Islet of Langerhans (tissue), 1 donor: Measurements from ENCODE around the gene CD53.

Experiments used
- FAIRE-seq: peaks from one replicate; lab custom pipeline; 2011; peaks lifted over from hg19 to GRCh38; lab: Jason Lieb, UNC

The CD53 gene

GRCh38 chr1:110876748-110877341, 3.9 kb downstream of the CD53 start:
- FAIRE-seq = no peak

GRCh38 chr1:110877364-110877763, 4.4 kb downstream of the CD53 start:
- no peak for FAIRE-seq

GRCh38 chr1:110877776-110878175, 4.8 kb downstream of the CD53 start:
- FAIRE-seq = no peak

GRCh38 chr1:110878591-110878990, 5.6 kb downstream of the CD53 start:
- FAIRE-seq = no peak

- FAIRE-seq = no peak
Observed at GRCh38 chr1:110878993-110879392, 6.0 kb downstream of the CD53 start.

GRCh38 chr1:110879758-110880606, 7.0 kb downstream of the CD53 start:
- no peak for FAIRE-seq

GRCh38 chr1:110880708-110881374, 7.9 kb downstream of the CD53 start:
- no peak for FAIRE-seq

- FAIRE-seq = no peak
Observed at GRCh38 chr1:110888049-110888448, 15.1 kb downstream of the CD53 start.

GRCh38 chr1:110888641-110889040, 15.7 kb downstream of the CD53 start:
- no peak for FAIRE-seq

GRCh38 chr1:110890474-110891196, 17.7 kb downstream of the CD53 start:
- FAIRE-seq = no peak

- FAIRE-seq = no peak
Observed at GRCh38 chr1:110893908-110894490, 21.1 kb downstream of the CD53 start.

GRCh38 chr1:110896090-110896489, 23.1 kb downstream of the CD53 start:
- no peak for FAIRE-seq

- FAIRE-seq = no peak
Observed at GRCh38 chr1:110897681-110898080, 24.7 kb downstream of the CD53 start.

GRCh38 chr1:110898734-110899457, 25.9 kb downstream of the CD53 start:
- FAIRE-seq = no peak

- no peak for FAIRE-seq
Observed at GRCh38 chr1:110899458-110899843, 26.5 kb downstream of the CD53 start.

GRCh38 chr1:110902820-110903463, 30.0 kb downstream of the CD53 start:
- FAIRE-seq = no peak

GRCh38 chr1:110903853-110904500, 31.0 kb downstream of the CD53 start:
- no peak for FAIRE-seq

- FAIRE-seq = no peak
Observed at GRCh38 chr1:110912784-110913183, 39.8 kb downstream of the CD53 start.

- FAIRE-seq = no peak
Observed at GRCh38 chr1:110914676-110915075, 41.7 kb downstream of the CD53 start.

- no peak for FAIRE-seq
Observed at GRCh38 chr1:110915804-110916203, 42.9 kb downstream of the CD53 start.

GRCh38 chr1:110916274-110916668, 43.3 kb downstream of the CD53 start:
- FAIRE-seq = no peak
